ENCODE results near the gene PTDSS2. TPM values are rescaled to one million over a fixed set of nuclear protein-coding genes. Genes with fewer than 3 reads are reported as not detected.

The PTDSS2 gene
- total and polyA plus RNA-seq, 2 of the 13 experiments (the other 11 are each of a cell fraction or from before 2014, with no cell fraction given): 21.7 to 26.4 TPM

GRCh38 chr11:433641-434040 is 16.4 kb upstream of the PTDSS2 start:
- intact Hi-C loops (cut with micrococcal nuclease; ENCODE audit: unreplicated experiment) (no loop called here), in situ Hi-C loops (cut with HindIII; ENCODE audit: extremely low pct_ligation_motif_present, low pct_unique_long_range_greater_than_20kb) (no loop called here)
- Histone ChIP-seq H4K20me1 (ENCODE audit: insufficient read depth, low read length) (no peaks in the 10 kb centered on the region), H3K9me3 (ENCODE audit: low read length) (no peaks in the 10 kb centered on the region), H3K27me3 (ENCODE audit: control insufficient read depth in 1 of 2, insufficient read depth in 2 of 2, low read length in 2 of 2) (no peaks in the 10 kb centered on the region), H3K79me2 (ENCODE audit: insufficient read depth, low read length) (no peaks in the 10 kb centered on the region), H3K9ac (ENCODE audit: insufficient read depth, low read depth, low read length) (no peak overlapping the region), H3K27ac (ENCODE audit: extremely low read length, insufficient read depth, low read length) (no peak overlapping the region), H3K4me3 (replicated peaks in 1 of 3; ENCODE audit: insufficient read depth in 1 of 3, low read depth in 2 of 3, low read length in 3 of 3) (no peak overlapping the region), H3K4me1 (ENCODE audit: insufficient read depth, low read length) (no peaks in the 10 kb centered on the region), H2AFZ (ENCODE audit: low read length) (no peak overlapping the region), H3K36me3 (replicated peaks in 1 of 2; ENCODE audit: control insufficient read depth in 1 of 2, insufficient read depth in 2 of 2, low read length in 2 of 2) (no peaks in the 10 kb centered on the region), H3K4me2 (ENCODE audit: low read depth, low read length) (no peak overlapping the region)
- POLR2A ChIA-PET: no interaction called here
- no TSS peak for BruUV-seq (replicated peaks)
- ATAC-seq (no peak), FAIRE-seq (no peak), DNase-seq (ENCODE audit: low spot score) (no peak)
- WGBS (ENCODE audit: low lambda C conversion rate): 92% methylated on average over 20 of the region's 20 CpGs
- CTCF ChIA-PET (ENCODE audit: low intra/inter-chr PET ratio, low total read pairs): no interaction called here
- no peak for TF ChIP-seq ZNF296 (CRISPR knock-in tag; conservative IDR thresholded peaks at IDR 0.05)
- no peak for TF ChIP-seq HBP1 (CRISPR knock-in tag; IDR thresholded peaks at IDR 0.05; ENCODE audit: low read depth)
- no peak for TF ChIP-seq JUNB (CRISPR knock-in tag; IDR thresholded peaks at IDR 0.05; ENCODE audit: borderline replicate concordance)
- TF ChIP-seq HNRNPK (IDR thresholded peaks at IDR 0.05; ENCODE audit: low read depth, low read length, poor library complexity, severe bottlenecking): no peak
- no peak for TF ChIP-seq FOXP4 (CRISPR knock-in tag; IDR thresholded peaks at IDR 0.05)
- TF ChIP-seq NR0B2 (CRISPR knock-in tag; IDR thresholded peaks at IDR 0.05): no peak
- no peak for TF ChIP-seq ZNF33B (CRISPR knock-in tag; IDR thresholded peaks at IDR 0.05)
- no peak for TF ChIP-seq ZNF224 (CRISPR knock-in tag; IDR thresholded peaks at IDR 0.05)
